GM19239 (cell line): ENCODE results near the gene KRT6B.
"Not testable (repeated sequence)": the region's sequence is repeated elsewhere in the genome, so short reads cannot be mapped to it uniquely, and the experiment has no call there.

Experiments used
- DNase-seq: peaks from one replicate; pipeline ENCODE4 v3.0.0; 2011; ENCODE audit warnings: low spot score; ENCODE audit not compliant: insufficient read length
- FAIRE-seq: peaks from 2 replicates; lab custom pipeline; 2011; peaks lifted over from hg19 to GRCh38; lab: Jason Lieb, UNC

Gene KRT6B

GRCh38 chr12:52452101-52452500 lies at the start of gene KRT6B:
Gene KRT6B, minus strand, starts transcription at chr12:52452146. Its CDS starts 68 bp downstream, at chr12:52452078.
- DNase-seq, result no peak

GRCh38 chr12:52501490-52501889 lies 49.5 kb upstream of the KRT6B start:
- no peak for DNase-seq
- FAIRE-seq, result no peak

More at GRCh38 chr12:52452101-52452500, at the start of gene KRT6B:
- no peak for FAIRE-seq

DNA sequence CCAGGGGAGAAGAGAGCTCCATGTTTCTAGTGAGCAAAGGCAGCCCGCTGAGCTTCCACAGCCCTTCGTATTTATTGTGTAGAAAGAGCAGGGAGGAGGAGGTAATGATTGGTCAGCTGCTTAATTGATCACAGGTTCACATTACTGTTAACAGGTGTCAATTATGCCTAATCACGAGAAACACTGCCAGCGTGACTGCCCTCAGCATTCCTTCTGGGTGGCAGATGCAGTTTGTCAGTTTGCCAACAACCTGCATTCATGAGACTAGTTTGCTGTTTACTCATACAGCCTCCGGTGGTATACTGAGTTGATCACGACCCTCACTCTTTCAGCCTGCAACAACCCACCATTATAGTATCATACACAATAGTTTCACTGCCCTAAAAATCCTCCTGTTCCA lies 48.6 kb upstream of the KRT6B start:
- DNase-seq, result not testable (repeated sequence)

GRCh38 chr12:52499806-52500560 lies 48.0 kb upstream of the KRT6B start:
- FAIRE-seq (no peak), DNase-seq (no peak)

More for the DNA sequence above, 48.6 kb upstream of the KRT6B start:
- FAIRE-seq, result not testable (repeated sequence)

- DNase-seq (no peak), FAIRE-seq (no peak)
These were observed 47.0 kb upstream of the KRT6B start for GRCh38 chr12:52498946-52499345.

DNA sequence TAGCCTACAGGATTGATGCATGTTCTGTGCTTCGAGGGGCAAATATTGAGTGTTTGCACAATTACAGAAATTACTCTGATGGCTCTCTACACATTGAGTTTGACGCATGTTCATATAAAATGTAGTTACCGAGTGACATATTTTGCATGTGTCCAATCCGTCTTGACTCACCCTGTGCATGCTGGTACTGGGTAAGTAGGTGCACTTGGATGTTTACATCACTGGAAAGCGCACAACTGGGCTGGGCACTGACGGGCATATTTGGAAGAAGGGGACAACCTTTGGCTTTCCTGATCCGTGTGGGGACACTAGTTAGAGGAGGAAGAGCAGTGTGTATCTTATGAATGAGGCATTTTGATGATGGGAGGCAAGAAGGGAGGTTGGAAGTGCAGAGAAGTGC lies 46.0 kb upstream of the KRT6B start:
- FAIRE-seq, result no peak
- no peak for DNase-seq

DNA sequence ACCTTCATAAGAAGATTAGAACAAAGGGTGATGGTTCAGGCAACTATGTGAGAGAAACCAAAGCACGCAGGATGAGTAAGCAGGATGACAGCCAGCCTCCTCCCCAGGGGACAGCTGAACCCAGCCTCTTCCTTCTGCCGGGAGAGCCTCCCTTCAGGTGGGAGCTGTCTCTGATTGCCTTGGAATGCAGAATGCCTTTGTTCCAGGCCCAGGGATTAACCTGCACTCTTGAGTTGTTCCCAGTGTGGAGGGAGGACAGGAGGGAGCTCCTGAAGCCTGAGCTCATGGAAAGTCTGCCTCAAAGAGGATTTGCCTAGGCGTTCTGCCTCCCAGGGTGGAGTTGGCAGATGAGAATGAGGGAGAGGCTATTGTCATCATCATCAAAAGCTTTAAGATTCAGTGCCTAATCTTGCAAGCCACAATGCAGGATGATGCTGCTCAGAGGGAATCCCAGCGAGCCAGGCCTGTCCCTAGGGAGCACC lies 44.7 kb upstream of the KRT6B start:
- DNase-seq (no peak), FAIRE-seq (no peak)

DNA sequence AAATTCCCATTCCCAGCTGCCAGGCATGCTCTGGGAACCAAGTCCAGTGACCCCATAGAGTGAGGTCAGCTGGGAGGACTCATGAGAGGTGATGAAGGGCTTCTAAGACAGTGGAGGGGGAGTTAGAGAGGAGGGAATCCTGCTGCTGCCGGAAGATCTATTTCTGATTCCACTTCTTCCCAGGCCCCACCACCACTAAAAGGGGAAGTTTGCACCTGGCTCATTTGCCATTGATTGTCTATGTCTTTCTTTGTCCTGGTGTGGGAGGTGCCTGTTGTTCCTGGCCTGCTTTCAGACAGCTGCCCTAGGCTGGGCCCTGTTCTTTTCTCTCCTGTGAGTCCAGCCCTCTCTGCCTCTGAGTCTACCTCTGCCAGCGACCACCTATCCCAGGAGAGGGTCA lies 44.1 kb upstream of the KRT6B start:
- no peak for DNase-seq
- FAIRE-seq, result no peak

GRCh38 chr12:52495389-52495788 lies 43.4 kb upstream of the KRT6B start:
- FAIRE-seq (no peak), DNase-seq (no peak)

DNA sequence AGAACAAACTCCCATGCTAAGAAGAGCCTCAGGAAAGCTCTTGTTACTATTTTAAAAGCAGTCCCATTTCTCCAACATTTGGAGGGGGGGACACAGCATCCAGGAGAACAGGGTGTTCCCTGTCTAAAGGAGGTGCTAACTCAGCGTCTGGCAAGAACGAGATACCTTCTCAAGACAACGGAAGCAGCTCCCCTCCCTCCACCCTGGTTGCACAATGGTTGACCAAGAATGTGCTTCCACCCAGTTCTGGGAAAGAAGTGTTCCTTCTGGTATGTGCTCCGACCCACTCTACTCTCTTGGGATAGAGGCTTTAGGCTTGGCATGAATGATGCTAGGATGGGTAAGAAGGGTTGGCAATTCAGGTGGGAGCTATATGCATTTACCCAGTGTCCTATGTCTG lies 42.6 kb upstream of the KRT6B start:
- no peak for FAIRE-seq

GRCh38 chr12:52494100-52494499 lies 42.2 kb upstream of the KRT6B start:
- FAIRE-seq, result no peak
- DNase-seq, result no peak

More for the DNA sequence above, 42.6 kb upstream of the KRT6B start:
- no peak for DNase-seq

- no peak for FAIRE-seq
- DNase-seq, result no peak
These were observed 41.2 kb upstream of the KRT6B start, which contains the start of gene KRT6A for GRCh38 chr12:52493172-52493571. Gene KRT6A, minus strand, starts transcription at chr12:52493257. Its CDS starts 69 bp downstream, at chr12:52493188.

- not testable (repeated sequence) for FAIRE-seq, DNase-seq
These were observed 40.5 kb upstream of the KRT6B start for GRCh38 chr12:52492405-52492804.

DNA sequence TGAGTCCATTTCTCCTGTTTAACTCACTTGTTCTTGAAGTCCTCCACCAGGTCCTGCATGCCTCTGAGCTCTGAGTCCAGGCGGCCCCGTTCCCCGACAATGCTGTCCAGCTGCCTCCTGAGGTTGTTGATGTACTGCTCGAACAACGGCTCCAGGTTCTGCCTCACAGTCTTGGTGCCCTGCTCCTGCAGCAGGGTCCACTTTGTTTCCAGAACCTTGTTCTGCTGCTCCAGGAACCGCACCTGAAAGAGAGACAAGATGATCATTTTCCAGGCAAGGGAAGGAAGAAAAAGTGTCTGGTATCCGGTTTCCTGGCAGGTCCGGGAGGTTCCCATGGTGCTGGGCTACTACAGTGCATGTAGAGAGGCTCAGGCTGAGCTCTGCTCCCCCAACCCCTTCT lies 39.5 kb upstream of the KRT6B start:
- not testable (repeated sequence) for DNase-seq, FAIRE-seq

DNA sequence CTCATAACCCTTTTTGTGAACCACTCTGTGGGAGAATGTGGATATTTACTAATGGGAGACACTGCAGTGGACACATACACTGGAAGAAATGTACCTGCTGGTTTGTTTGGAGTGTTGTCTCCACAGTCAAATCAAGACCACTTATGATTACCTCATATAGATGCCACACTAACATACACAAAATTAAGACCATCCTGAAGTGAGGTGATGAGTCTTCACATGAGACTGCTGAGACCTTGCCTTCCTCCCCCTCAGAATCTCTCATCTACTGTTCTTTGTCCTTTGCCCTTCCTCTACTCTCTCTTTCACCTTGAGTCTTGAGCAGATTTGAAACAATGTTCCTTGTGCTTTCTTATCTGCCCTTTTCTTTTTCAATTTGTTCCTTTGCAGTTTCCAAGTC lies 36.8 kb upstream of the KRT6B start:
- FAIRE-seq (no peak), DNase-seq (no peak)

DNA sequence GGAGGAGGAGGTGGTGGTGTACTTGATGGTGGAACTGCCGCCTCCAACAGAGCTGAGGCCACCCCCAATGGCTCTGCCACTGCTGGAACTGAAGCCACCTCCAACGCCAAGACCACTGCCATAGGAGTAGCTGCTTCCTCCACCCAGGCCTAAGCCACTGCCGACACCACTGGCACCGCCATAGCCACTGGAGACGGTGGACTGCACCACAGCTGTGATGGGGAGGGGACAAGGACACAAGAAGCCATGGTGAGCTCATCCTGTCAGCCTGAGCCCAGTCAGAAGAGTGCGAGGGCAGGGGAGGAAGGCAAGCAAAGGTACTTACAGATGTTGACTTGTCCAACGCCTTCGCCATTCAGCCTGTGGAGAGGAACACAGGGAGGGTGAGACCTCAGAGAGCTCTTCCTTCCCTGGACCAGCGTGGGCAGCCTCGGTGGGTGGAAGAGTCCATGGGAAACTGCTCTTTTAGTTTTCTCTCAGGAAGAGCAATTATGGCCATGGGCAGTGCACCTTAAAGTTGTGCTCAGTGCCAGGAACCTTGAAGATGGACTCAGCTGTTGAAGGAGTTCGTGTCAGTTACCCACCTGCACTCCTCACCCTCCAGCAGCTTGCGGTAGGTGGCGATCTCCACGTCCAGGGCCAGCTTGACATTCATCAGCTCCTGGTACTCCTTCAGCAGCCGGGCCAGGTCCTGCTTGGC lies 35.9 kb upstream of the KRT6B start:
- FAIRE-seq, DNase-seq: not testable (repeated sequence)

DNA sequence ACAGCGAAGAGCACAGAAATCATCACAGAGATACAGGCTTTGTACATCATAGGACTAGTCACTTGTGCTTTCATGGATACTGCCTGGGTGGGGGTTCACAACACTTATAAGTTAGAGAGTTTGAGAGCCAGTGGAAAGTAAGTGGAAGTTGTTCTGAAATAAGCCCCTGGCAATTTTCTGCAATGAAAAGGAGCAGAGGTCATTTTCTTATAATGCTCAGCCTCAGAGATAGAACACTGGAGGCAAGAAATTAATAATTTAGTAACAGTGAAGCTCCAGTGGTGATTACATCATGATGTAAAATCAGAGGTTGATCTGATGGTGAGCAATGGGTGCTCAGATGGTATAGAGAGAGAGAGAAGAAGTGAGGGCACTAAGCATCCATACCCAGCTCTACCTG lies 35.3 kb upstream of the KRT6B start:
- no peak for FAIRE-seq
- no peak for DNase-seq

GRCh38 chr12:52486166-52487105 lies 34.5 kb upstream of the KRT6B start:
- DNase-seq (no peak), FAIRE-seq (no peak)

GRCh38 chr12:52480073-52480472 lies 28.1 kb upstream of the KRT6B start:
- no peak for FAIRE-seq
- DNase-seq, result no peak

- FAIRE-seq (no peak), DNase-seq (no peak)
These were observed 25.7 kb upstream of the KRT6B start for GRCh38 chr12:52477651-52478050.
